IPS-NIHi7 (cell line): ENCODE data around the gene KCNF1.

Source experiments
- DNase-seq: peaks from one replicate; pipeline ENCODE4 v3.0.0; 2012; ENCODE audit warnings: mixed read lengths; ENCODE audit errors: extremely low spot score

The KCNF1 gene

GRCh38 chr2:10901160-10901939 is 10.4 kb upstream of the KCNF1 start:
- no peak for DNase-seq

- DNase-seq, result no peak
These were observed 7.9 kb upstream of the KCNF1 start for GRCh38 chr2:10903861-10904210.

- DNase-seq, result no peak
These were observed 7.3 kb upstream of the KCNF1 start for GRCh38 chr2:10904455-10904854.

- no peak for DNase-seq
These were observed 6.5 kb upstream of the KCNF1 start for GRCh38 chr2:10905006-10905861.

GRCh38 chr2:10905862-10906143 is 5.9 kb upstream of the KCNF1 start:
- DNase-seq, result no peak

GRCh38 chr2:10906926-10907625 is 4.7 kb upstream of the KCNF1 start:
- DNase-seq, result no peak

- DNase-seq, result no peak
These were observed 3.5 kb upstream of the KCNF1 start for GRCh38 chr2:10908195-10908594.

GRCh38 chr2:10909050-10909995 is 2.4 kb upstream of the KCNF1 start:
- peak; percentile 77 for DNase-seq

- DNase-seq, result no peak
These were observed 1.8 kb upstream of the KCNF1 start for GRCh38 chr2:10909996-10910341.

- DNase-seq, result no peak
These were observed 1.1 kb upstream of the KCNF1 start for GRCh38 chr2:10910625-10911024.

GRCh38 chr2:10912076-10912731 is 470 bp downstream of the KCNF1 start:
- no peak for DNase-seq

GRCh38 chr2:10912796-10913455 is 1.2 kb downstream of the KCNF1 start:
- DNase-seq, result no peak

- DNase-seq, result no peak
These were observed 2.0 kb downstream of the KCNF1 start for GRCh38 chr2:10913501-10914271.

GRCh38 chr2:10914272-10914693 is 2.5 kb downstream of the KCNF1 start:
- DNase-seq, result peak; percentile 80

- DNase-seq, result no peak
These were observed 3.5 kb downstream of the KCNF1 start for GRCh38 chr2:10915236-10915635.

- no peak for DNase-seq
These were observed 4.1 kb downstream of the KCNF1 start for GRCh38 chr2:10915731-10916276.

- DNase-seq, result no peak
These were observed 5.2 kb downstream of the KCNF1 start for GRCh38 chr2:10916953-10917352.

- DNase-seq, result no peak
These were observed 6.2 kb downstream of the KCNF1 start for GRCh38 chr2:10917927-10918326.

GRCh38 chr2:10918661-10919409 is 7.1 kb downstream of the KCNF1 start:
- DNase-seq, result no peak
